ENCODE data around the gene DBP. TPM values are rescaled to one million over a fixed set of nuclear protein-coding genes. Genes with fewer than 3 reads are reported as not detected.

Gene DBP
- total and polyA plus RNA-seq, 4 donors: 6.8 to 16.8 (median 9.8) TPM

GRCh38 chr19:48674921-48675824 lies 38.0 kb upstream of the DBP start:
- Histone ChIP-seq H3K27me3 (ENCODE audit: control insufficient read depth in 3 of 3, insufficient read depth in 3 of 3, low read length in 2 of 3) (no peaks in the 10 kb centered on the region), H3K27ac (ENCODE audit: low read depth in 1 of 2, low read length in 1 of 2) (peak overlapping the region in 1 of 2 donors; percentile 54), H3K9ac (ENCODE audit: insufficient read depth in 1 of 2, low read length in 2 of 2) (no peak overlapping the region), H3K4me1 (ENCODE audit: control insufficient read depth in 5 of 5, insufficient read depth in 5 of 5, low read length in 5 of 5) (peaks cover 0 to 12% (median 5%) of the 10 kb centered on the region in 5 donors), H3K36me3 (ENCODE audit: control insufficient read depth in 4 of 4, insufficient read depth in 4 of 4, low read length in 4 of 4) (no peaks in the 10 kb centered on the region), H3K4me3 (no peak overlapping the region), H3K9me3 (ENCODE audit: control insufficient read depth in 4 of 4, insufficient read depth in 3 of 4, low read length in 3 of 4) (no peaks in the 10 kb centered on the region)
- ATAC-seq (ENCODE audit: insufficient read depth, low FRiP score) (peak; percentile 80), DNase-seq (peak; percentile 82 to 89 (median 87))
- TF ChIP-seq, protein P1, sequence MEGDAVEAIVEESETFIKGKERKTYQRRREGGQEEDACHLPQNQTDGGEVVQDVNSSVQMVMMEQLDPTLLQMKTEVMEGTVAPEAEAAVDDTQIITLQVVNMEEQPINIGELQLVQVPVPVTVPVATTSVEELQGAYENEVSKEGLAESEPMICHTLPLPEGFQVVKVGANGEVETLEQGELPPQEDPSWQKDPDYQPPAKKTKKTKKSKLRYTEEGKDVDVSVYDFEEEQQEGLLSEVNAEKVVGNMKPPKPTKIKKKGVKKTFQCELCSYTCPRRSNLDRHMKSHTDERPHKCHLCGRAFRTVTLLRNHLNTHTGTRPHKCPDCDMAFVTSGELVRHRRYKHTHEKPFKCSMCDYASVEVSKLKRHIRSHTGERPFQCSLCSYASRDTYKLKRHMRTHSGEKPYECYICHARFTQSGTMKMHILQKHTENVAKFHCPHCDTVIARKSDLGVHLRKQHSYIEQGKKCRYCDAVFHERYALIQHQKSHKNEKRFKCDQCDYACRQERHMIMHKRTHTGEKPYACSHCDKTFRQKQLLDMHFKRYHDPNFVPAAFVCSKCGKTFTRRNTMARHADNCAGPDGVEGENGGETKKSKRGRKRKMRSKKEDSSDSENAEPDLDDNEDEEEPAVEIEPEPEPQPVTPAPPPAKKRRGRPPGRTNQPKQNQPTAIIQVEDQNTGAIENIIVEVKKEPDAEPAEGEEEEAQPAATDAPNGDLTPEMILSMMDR (IDR thresholded peaks at IDR 0.05; ENCODE audit: control extremely low read depth, extremely low read depth): peak; percentile 87
- 36 to 38% methylated on average over 28 of the region's 28 CpGs for WGBS, 2 donors

DNA sequence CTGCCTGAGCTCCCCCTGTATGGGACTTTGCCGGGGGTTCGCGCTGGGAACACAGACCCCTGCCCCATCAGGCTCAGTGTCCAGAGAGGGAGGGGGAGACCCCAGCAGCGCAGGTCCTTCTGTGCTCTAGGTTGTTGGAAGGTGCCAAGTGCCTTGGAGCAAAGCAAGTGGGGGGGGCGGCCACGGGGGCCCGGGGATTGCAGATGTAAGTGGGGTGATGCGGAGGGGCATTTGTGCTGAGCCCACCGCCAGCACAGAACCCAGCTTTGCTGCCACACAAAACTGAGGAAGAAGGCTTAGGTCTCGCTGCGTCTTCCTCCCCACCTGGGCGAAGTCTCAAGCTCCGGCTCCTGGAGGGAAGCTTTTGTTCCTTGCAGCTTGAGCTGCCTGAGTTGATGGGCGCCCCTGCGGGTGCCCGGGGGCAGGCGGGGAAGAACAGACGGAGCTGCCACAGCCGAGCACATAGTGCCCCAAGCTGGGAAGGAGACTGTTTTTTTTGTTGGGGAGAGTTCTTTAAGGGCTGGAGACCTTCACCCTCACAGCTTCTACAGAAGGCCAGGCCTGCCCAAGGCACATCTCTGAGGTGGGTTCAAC lies 37.1 kb upstream of the DBP start:
- H3K9me3 ChIP-seq (ENCODE audit: control insufficient read depth in 4 of 4, insufficient read depth in 3 of 4, low read length in 3 of 4): no peaks in the 10 kb centered on the region
- no peak overlapping the region for H3K27ac ChIP-seq (ENCODE audit: low read depth in 1 of 2, low read length in 1 of 2)
- H3K27me3 ChIP-seq (ENCODE audit: control insufficient read depth in 3 of 3, insufficient read depth in 3 of 3, low read length in 2 of 3): no peaks in the 10 kb centered on the region
- TF ChIP-seq, protein P1 (IDR thresholded peaks at IDR 0.05; ENCODE audit: control extremely low read depth, extremely low read depth): no peak
- H3K4me3 ChIP-seq: no peak overlapping the region
- ATAC-seq (ENCODE audit: insufficient read depth, low FRiP score) (no peak), DNase-seq (no peak)
- H3K36me3 ChIP-seq (ENCODE audit: control insufficient read depth in 4 of 4, insufficient read depth in 4 of 4, low read length in 4 of 4): no peaks in the 10 kb centered on the region
- H3K4me1 ChIP-seq (ENCODE audit: control insufficient read depth in 5 of 5, insufficient read depth in 5 of 5, low read length in 5 of 5): peaks cover 0 to 12% (median 5%) of the 10 kb centered on the region in 5 donors
- H3K9ac ChIP-seq (ENCODE audit: insufficient read depth in 1 of 2, low read length in 2 of 2): no peak overlapping the region
- 91 to 92% methylated on average over 16 to 19 of the region's 19 CpGs for WGBS, 2 donors

GRCh38 chr19:48673436-48674100 lies 36.4 kb upstream of the DBP start:
- 79 to 83% methylated on average over 25 of the region's 25 CpGs for WGBS, 2 donors
- Histone ChIP-seq H3K27me3 (ENCODE audit: control insufficient read depth in 3 of 3, insufficient read depth in 3 of 3, low read length in 2 of 3) (no peaks in the 10 kb centered on the region), H3K27ac (ENCODE audit: low read depth in 1 of 2, low read length in 1 of 2) (no peak overlapping the region), H3K9me3 (ENCODE audit: control insufficient read depth in 4 of 4, insufficient read depth in 3 of 4, low read length in 3 of 4) (no peaks in the 10 kb centered on the region), H3K4me3 (no peak overlapping the region), H3K4me1 (ENCODE audit: control insufficient read depth in 5 of 5, insufficient read depth in 5 of 5, low read length in 5 of 5) (peaks cover 0 to 12% (median 5%) of the 10 kb centered on the region in 5 donors), H3K9ac (ENCODE audit: insufficient read depth in 1 of 2, low read length in 2 of 2) (no peak overlapping the region), H3K36me3 (ENCODE audit: control insufficient read depth in 4 of 4, insufficient read depth in 4 of 4, low read length in 4 of 4) (no peaks in the 10 kb centered on the region)
- ATAC-seq (ENCODE audit: insufficient read depth, low FRiP score) (no peak), DNase-seq (no peak)
- TF ChIP-seq, protein P1 (IDR thresholded peaks at IDR 0.05; ENCODE audit: control extremely low read depth, extremely low read depth): no peak
